ENCODE results near the gene IGFL1.
"Not testable (repeated sequence)": the region's sequence is repeated elsewhere in the genome, so short reads cannot be mapped to it uniquely, and the experiment has no call there.

Gene IGFL1

GRCh38 chr19:46225558-46226004, 4.0 kb upstream of the IGFL1 start:
- H3K4me3 Mint-ChIP-seq = no peak overlapping the region
- peak; percentile 18 for DNase-seq
- H3K9me3 Mint-ChIP-seq = no peaks in the 10 kb centered on the region
- H3K27me3 Mint-ChIP-seq (ENCODE audit: low read depth, poor library complexity) = peaks cover 56% of the 10 kb centered on the region
- no peak for TF ChIP-seq CTCF (IDR thresholded peaks at IDR 0.05)
- no peaks in the 10 kb centered on the region for H3K4me1 Mint-ChIP-seq
- no peak overlapping the region for H3K27ac Mint-ChIP-seq
- H3K36me3 Mint-ChIP-seq (ENCODE audit: low read depth) = no peaks in the 10 kb centered on the region

GRCh38 chr19:46226438-46226973, 3.0 kb upstream of the IGFL1 start:
- Mint-ChIP-seq H3K4me3 (no peak overlapping the region), H3K9me3 (no peaks in the 10 kb centered on the region), H3K4me1 (no peaks in the 10 kb centered on the region), H3K27ac (no peak overlapping the region), H3K36me3 (ENCODE audit: low read depth) (no peaks in the 10 kb centered on the region), H3K27me3 (ENCODE audit: low read depth, poor library complexity) (peaks cover 56% of the 10 kb centered on the region)
- DNase-seq = no peak
- TF ChIP-seq CTCF (IDR thresholded peaks at IDR 0.05) = no peak

- H3K4me3 Mint-ChIP-seq = no peak overlapping the region
- no peaks in the 10 kb centered on the region for H3K4me1 Mint-ChIP-seq
- TF ChIP-seq CTCF (IDR thresholded peaks at IDR 0.05) = no peak
- no peak for DNase-seq
- no peaks in the 10 kb centered on the region for H3K9me3 Mint-ChIP-seq
- no peaks in the 10 kb centered on the region for H3K36me3 Mint-ChIP-seq (ENCODE audit: low read depth)
- H3K27me3 Mint-ChIP-seq (ENCODE audit: low read depth, poor library complexity) = peaks cover 31% of the 10 kb centered on the region
- no peak overlapping the region for H3K27ac Mint-ChIP-seq
Measured at GRCh38 chr19:46232029-46232428, 2.5 kb downstream of the IGFL1 start.

GRCh38 chr19:46232468-46232867, 2.9 kb downstream of the IGFL1 start:
- TF ChIP-seq CTCF (IDR thresholded peaks at IDR 0.05) = no peak
- Mint-ChIP-seq H3K36me3 (ENCODE audit: low read depth) (no peaks in the 10 kb centered on the region), H3K4me3 (no peak overlapping the region), H3K4me1 (no peaks in the 10 kb centered on the region), H3K27ac (no peak overlapping the region), H3K27me3 (ENCODE audit: low read depth, poor library complexity) (peaks cover 31% of the 10 kb centered on the region), H3K9me3 (no peaks in the 10 kb centered on the region)
- DNase-seq = no peak

GRCh38 chr19:46232938-46233621, 3.5 kb downstream of the IGFL1 start:
- no peak for TF ChIP-seq CTCF (IDR thresholded peaks at IDR 0.05)
- Mint-ChIP-seq H3K36me3 (ENCODE audit: low read depth) (no peaks in the 10 kb centered on the region), H3K4me1 (no peaks in the 10 kb centered on the region), H3K4me3 (no peak overlapping the region), H3K27me3 (ENCODE audit: low read depth, poor library complexity) (peaks cover 27% of the 10 kb centered on the region), H3K9me3 (no peaks in the 10 kb centered on the region), H3K27ac (no peak overlapping the region)
- DNase-seq = no peak

GRCh38 chr19:46233871-46234270, 4.3 kb downstream of the IGFL1 start:
- H3K36me3 Mint-ChIP-seq (ENCODE audit: low read depth); H3K4me1 Mint-ChIP-seq; H3K9me3 Mint-ChIP-seq; H3K4me3 Mint-ChIP-seq; DNase-seq; H3K27ac Mint-ChIP-seq: not testable (repeated sequence)
- H3K27me3 Mint-ChIP-seq (ENCODE audit: low read depth, poor library complexity) = peaks cover 30% of the 10 kb centered on the region

GRCh38 chr19:46238141-46238540, 8.6 kb downstream of the IGFL1 start:
- not testable (repeated sequence) for H3K36me3 Mint-ChIP-seq (ENCODE audit: low read depth); H3K27ac Mint-ChIP-seq; H3K9me3 Mint-ChIP-seq; H3K4me1 Mint-ChIP-seq; DNase-seq; H3K4me3 Mint-ChIP-seq
- peaks cover 26% of the 10 kb centered on the region for H3K27me3 Mint-ChIP-seq (ENCODE audit: low read depth, poor library complexity)
